ENCODE measurements around the gene TBC1D21.

The TBC1D21 gene

DNA sequence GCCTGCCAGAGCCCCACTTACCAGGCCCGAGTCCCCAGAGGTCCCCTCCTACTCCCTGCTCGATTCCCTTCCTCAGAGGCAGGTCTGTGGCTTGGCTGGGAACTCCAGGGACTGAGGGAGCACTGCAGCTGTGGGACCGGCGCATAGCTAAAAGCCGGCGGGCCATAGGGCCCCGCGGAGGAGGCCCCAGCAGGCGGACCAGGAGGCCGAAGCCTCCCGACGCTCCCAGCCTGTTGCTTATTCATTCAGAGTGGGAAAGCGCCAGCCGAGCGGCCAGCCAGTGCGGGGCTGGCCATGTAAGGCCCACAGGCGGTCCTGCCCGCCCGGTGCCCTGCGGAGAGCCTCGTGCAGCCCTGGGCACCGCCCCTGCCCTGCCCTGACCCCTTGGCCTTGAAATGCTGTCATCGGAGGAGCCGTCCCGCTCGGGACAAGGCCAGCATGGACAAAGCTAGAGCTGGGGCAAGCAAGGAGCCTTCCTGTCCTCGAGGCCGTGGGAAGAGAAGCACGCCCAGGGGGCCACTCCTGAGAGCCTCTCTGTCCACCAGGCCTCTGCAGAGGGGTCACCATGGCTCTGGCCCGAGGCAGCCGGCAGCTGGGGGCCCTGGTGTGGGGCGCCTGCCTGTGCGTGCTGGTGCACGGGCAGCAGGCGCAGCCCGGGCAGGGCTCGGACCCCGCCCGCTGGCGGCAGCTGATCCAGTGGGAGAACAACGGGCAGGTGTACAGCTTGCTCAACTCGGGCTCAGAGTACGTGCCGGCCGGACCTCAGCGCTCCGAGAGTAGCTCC lies 53.0 kb downstream of the TBC1D21 start, which contains the start of gene LOXL1 (continued):
- TF ChIP-seq ZNF19 (tag by site-specific recombination; IDR thresholded peaks at IDR 0.05; ENCODE audit: low read depth) (no peak), ZNF677 (tag by site-specific recombination; IDR thresholded peaks at IDR 0.05) (no peak), ZBTB44 (tag by site-specific recombination; IDR thresholded peaks at IDR 0.05) (peak; percentile 59), MZF1 (tag by site-specific recombination; IDR thresholded peaks at IDR 0.05; ENCODE audit: borderline replicate concordance) (no peak), ZNF132 (tag by site-specific recombination; IDR thresholded peaks at IDR 0.05; ENCODE audit: borderline replicate concordance) (no peak), ZBTB17 (tag by site-specific recombination; IDR thresholded peaks at IDR 0.05) (peak; percentile 91), ZNF629 (tag by site-specific recombination; IDR thresholded peaks at IDR 0.05) (peak; percentile 47), GLI4 (tag by site-specific recombination; IDR thresholded peaks at IDR 0.05) (no peak), GLIS2 (tag by site-specific recombination; IDR thresholded peaks at IDR 0.05) (peak; percentile 77), KLF16 (tag by site-specific recombination; IDR thresholded peaks at IDR 0.05) (no peak), ZNF639 (tag by site-specific recombination; IDR thresholded peaks at IDR 0.05) (no peak), ZNF404 (tag by site-specific recombination; IDR thresholded peaks at IDR 0.05) (no peak), ZFP41 (tag by site-specific recombination; IDR thresholded peaks at IDR 0.05; ENCODE audit: borderline replicate concordance) (no peak), ZNF37A (tag by site-specific recombination; IDR thresholded peaks at IDR 0.05) (no peak), SETDB1 (IDR thresholded peaks at IDR 0.05; ENCODE audit: insufficient read length, low read length) (no peak), ZXDB (tag by site-specific recombination; IDR thresholded peaks at IDR 0.05) (peak; percentile 57; the same call in 1 of the 2 replicates), ZNF555 (tag by site-specific recombination; conservative IDR thresholded peaks at IDR 0.05) (no peak), ZNF610 (tag by site-specific recombination; IDR thresholded peaks at IDR 0.05; ENCODE audit: borderline replicate concordance) (peak; percentile 90), ZNF184 (tag by site-specific recombination; IDR thresholded peaks at IDR 0.05) (0 out of 2 replicates have a peak, but pooled peaks have one; percentile 56), ZNF214 (tag by site-specific recombination; IDR thresholded peaks at IDR 0.05; ENCODE audit: borderline replicate concordance) (no peak), GLI2 (tag by site-specific recombination; IDR thresholded peaks at IDR 0.05; ENCODE audit: borderline replicate concordance, low read depth) (no peak), SCRT2 (tag by site-specific recombination; IDR thresholded peaks at IDR 0.05) (peak; percentile 100)
- TF ChIP-seq, protein P1, sequence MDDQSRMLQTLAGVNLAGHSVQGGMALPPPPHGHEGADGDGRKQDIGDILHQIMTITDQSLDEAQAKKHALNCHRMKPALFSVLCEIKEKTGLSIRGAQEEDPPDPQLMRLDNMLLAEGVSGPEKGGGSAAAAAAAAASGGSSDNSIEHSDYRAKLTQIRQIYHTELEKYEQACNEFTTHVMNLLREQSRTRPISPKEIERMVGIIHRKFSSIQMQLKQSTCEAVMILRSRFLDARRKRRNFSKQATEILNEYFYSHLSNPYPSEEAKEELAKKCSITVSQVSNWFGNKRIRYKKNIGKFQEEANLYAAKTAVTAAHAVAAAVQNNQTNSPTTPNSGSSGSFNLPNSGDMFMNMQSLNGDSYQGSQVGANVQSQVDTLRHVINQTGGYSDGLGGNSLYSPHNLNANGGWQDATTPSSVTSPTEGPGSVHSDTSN (CRISPR knock-in tag; IDR thresholded peaks at IDR 0.05) = no peak
- TF ChIP-seq, protein P2, sequence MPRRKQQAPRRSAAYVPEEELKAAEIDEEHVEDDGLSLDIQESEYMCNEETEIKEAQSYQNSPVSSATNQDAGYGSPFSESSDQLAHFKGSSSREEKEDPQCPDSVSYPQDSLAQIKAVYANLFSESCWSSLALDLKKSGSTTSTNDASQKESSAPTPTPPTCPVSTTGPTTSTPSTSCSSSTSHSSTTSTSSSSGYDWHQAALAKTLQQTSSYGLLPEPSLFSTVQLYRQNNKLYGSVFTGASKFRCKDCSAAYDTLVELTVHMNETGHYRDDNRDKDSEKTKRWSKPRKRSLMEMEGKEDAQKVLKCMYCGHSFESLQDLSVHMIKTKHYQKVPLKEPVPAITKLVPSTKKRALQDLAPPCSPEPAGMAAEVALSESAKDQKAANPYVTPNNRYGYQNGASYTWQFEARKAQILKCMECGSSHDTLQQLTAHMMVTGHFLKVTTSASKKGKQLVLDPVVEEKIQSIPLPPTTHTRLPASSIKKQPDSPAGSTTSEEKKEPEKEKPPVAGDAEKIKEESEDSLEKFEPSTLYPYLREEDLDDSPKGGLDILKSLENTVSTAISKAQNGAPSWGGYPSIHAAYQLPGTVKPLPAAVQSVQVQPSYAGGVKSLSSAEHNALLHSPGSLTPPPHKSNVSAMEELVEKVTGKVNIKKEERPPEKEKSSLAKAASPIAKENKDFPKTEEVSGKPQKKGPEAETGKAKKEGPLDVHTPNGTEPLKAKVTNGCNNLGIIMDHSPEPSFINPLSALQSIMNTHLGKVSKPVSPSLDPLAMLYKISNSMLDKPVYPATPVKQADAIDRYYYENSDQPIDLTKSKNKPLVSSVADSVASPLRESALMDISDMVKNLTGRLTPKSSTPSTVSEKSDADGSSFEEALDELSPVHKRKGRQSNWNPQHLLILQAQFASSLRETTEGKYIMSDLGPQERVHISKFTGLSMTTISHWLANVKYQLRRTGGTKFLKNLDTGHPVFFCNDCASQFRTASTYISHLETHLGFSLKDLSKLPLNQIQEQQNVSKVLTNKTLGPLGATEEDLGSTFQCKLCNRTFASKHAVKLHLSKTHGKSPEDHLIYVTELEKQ (tag by site-specific recombination; IDR thresholded peaks at IDR 0.05; ENCODE audit: borderline replicate concordance) = no peak
- TF ChIP-seq, protein P3, sequence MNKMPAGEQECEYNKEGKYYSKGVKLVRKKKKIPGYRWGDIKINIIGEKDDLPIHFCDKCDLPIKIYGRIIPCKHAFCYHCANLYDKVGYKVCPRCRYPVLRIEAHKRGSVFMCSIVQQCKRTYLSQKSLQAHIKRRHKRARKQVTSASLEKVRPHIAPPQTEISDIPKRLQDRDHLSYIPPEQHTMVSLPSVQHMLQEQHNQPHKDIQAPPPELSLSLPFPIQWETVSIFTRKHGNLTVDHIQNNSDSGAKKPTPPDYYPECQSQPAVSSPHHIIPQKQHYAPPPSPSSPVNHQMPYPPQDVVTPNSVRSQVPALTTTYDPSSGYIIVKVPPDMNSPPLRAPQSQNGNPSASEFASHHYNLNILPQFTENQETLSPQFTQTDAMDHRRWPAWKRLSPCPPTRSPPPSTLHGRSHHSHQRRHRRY (tag by site-specific recombination; IDR thresholded peaks at IDR 0.05) = no peak
- TF ChIP-seq, protein P4, sequence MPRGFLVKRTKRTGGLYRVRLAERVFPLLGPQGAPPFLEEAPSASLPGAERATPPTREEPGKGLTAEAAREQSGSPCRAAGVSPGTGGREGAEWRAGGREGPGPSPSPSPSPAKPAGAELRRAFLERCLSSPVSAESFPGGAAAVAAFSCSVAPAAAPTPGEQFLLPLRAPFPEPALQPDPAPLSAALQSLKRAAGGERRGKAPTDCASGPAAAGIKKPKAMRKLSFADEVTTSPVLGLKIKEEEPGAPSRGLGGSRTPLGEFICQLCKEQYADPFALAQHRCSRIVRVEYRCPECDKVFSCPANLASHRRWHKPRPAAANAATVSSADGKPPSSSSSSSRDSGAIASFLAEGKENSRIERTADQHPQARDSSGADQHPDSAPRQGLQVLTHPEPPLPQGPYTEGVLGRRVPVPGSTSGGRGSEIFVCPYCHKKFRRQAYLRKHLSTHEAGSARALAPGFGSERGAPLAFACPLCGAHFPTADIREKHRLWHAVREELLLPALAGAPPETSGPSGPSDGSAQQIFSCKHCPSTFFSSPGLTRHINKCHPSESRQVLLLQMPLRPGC (tag by site-specific recombination; IDR thresholded peaks at IDR 0.05) = no peak

Measured in HEK293 (cell line).